WTC11 (cell line): ENCODE measurements around the gene NACC2. TPM values are rescaled to one million over a fixed set of nuclear protein-coding genes. Genes with fewer than 3 reads are reported as not detected.

Source experiments
- ATAC-seq: fragments of 200-7000 bp; cut with Tn5 transposase; 2 replicates; pipeline ENCODE4 v1.10.0; 2021; ENCODE audit warnings: mild to moderate bottlenecking, moderate library complexity
- CTCF ChIA-PET: fragments of 300-600 bp; sonication (Branson Sonifier 250); formaldehyde crosslinking; loops from one replicate; lab custom pipeline; 2021; ENCODE audit warnings: antibody characterized with exemption; lab: Charles Lee
- POLR2A ChIA-PET: fragments of 350-600 bp; sonication (Branson Sonifier 250); formaldehyde crosslinking; loops from one replicate; lab custom pipeline; 2021; ENCODE audit warnings: antibody characterized with exemption; lab: Charles Lee
- DNase-seq: peaks from one replicate; pipeline ENCODE4 v3.0.0; 2021; ENCODE audit warnings: low spot score
- H3K27ac Mint-ChIP-seq: 2 replicates; pipeline ENCODE4 v1.8.0; 2021; ENCODE audit warnings: mixed read lengths
- H3K27me3 Mint-ChIP-seq: 2 replicates; pipeline ENCODE4 v1.8.0; 2021; ENCODE audit warnings: low read depth, mild to moderate bottlenecking, moderate library complexity, mixed read lengths
- H3K36me3 Mint-ChIP-seq: 2 replicates; pipeline ENCODE4 v1.8.0; 2021; ENCODE audit warnings: mixed read lengths
- H3K4me1 Mint-ChIP-seq: 2 replicates; pipeline ENCODE4 v1.8.0; 2022; ENCODE audit warnings: mixed read lengths
- H3K4me3 Mint-ChIP-seq: 2 replicates; pipeline ENCODE4 v1.8.0; 2021; ENCODE audit warnings: mild to moderate bottlenecking, moderate library complexity, mixed read lengths
- H3K9me3 Mint-ChIP-seq: 2 replicates; pipeline ENCODE4 v1.8.0; 2021; ENCODE audit warnings: mixed read lengths
- ATF1 ChIP-seq: sonication (generic); formaldehyde crosslinking; IDR thresholded peaks from 2 replicates; pipeline ENCODE4 v1.8.1; 2023; ENCODE audit warnings: mild to moderate bottlenecking, moderate library complexity, missing genetic modification reagents
- CBFB ChIP-seq: sonication (generic); formaldehyde crosslinking; IDR thresholded peaks from 2 replicates; pipeline ENCODE4 v1.8.1; 2022; ENCODE audit warnings: mild to moderate bottlenecking, low read depth, missing genetic modification reagents
- CDX4 ChIP-seq: fragments of 250-450 bp; sonication (Bioruptor Pico); IDR thresholded peaks from 2 replicates; pipeline ENCODE4 v1.9.0; 2021; ENCODE audit warnings: moderate library complexity, mild to moderate bottlenecking, inconsistent platforms, borderline replicate concordance
- E2F4 ChIP-seq: sonication (generic); formaldehyde crosslinking; IDR thresholded peaks from 2 replicates; pipeline ENCODE4 v1.8.1; 2022; ENCODE audit warnings: low read depth, mild to moderate bottlenecking, moderate library complexity, missing genetic modification reagents, borderline replicate concordance
- E2F5 ChIP-seq: sonication (generic); formaldehyde crosslinking; IDR thresholded peaks from 2 replicates; pipeline ENCODE4 v1.8.1; 2022; ENCODE audit warnings: mild to moderate bottlenecking, moderate library complexity, missing genetic modification reagents
- EMX1 ChIP-seq: fragments of 250-450 bp; sonication (Bioruptor Pico); IDR thresholded peaks from 2 replicates; pipeline ENCODE4 v1.8.0; 2021; ENCODE audit warnings: mild to moderate bottlenecking
- ETV6 ChIP-seq: sonication (generic); formaldehyde crosslinking; IDR thresholded peaks from 2 replicates; pipeline ENCODE4 v1.8.1; 2022; ENCODE audit warnings: mild to moderate bottlenecking, missing genetic modification reagents
- FOXK1 ChIP-seq: sonication (generic); formaldehyde crosslinking; IDR thresholded peaks from 2 replicates; pipeline ENCODE4 v1.8.0; 2022; ENCODE audit warnings: mild to moderate bottlenecking, moderate library complexity, missing genetic modification reagents
- IRF2 ChIP-seq: sonication (generic); formaldehyde crosslinking; IDR thresholded peaks from 2 replicates; pipeline ENCODE4 v1.8.0; 2022; ENCODE audit warnings: low read depth, missing genetic modification reagents, borderline replicate concordance
- NFATC4 ChIP-seq: fragments of 250-450 bp; sonication (Bioruptor Pico); IDR thresholded peaks from 2 replicates; pipeline ENCODE4 v1.9.0; 2021; ENCODE audit warnings: mild to moderate bottlenecking
- NFE2L1 ChIP-seq: sonication (generic); formaldehyde crosslinking; IDR thresholded peaks from 2 replicates; pipeline ENCODE4 v1.8.1; 2023; ENCODE audit warnings: missing genetic modification reagents
- NR1H2 ChIP-seq: sonication (generic); formaldehyde crosslinking; IDR thresholded peaks from 2 replicates; pipeline ENCODE4 v1.9.0; 2021; ENCODE audit warnings: mild to moderate bottlenecking, moderate library complexity, missing genetic modification reagents
- PRDM15 ChIP-seq: sonication (generic); formaldehyde crosslinking; IDR thresholded peaks from 2 replicates; pipeline ENCODE4 v1.8.0; 2022; ENCODE audit warnings: missing genetic modification reagents
- USF1 ChIP-seq: sonication (generic); formaldehyde crosslinking; IDR thresholded peaks from 2 replicates; pipeline ENCODE4 v1.8.0; 2022; ENCODE audit warnings: mild to moderate bottlenecking, missing genetic modification reagents
- ZBTB43 ChIP-seq: sonication (generic); formaldehyde crosslinking; IDR thresholded peaks from 2 replicates; pipeline ENCODE4 v1.8.1; 2023; ENCODE audit warnings: mild to moderate bottlenecking, missing genetic modification reagents
- ZMAT4 ChIP-seq: fragments of 250-450 bp; sonication (Bioruptor Pico); IDR thresholded peaks from 2 replicates; pipeline ENCODE4 v1.9.0; 2021; ENCODE audit warnings: mild to moderate bottlenecking
- ZNF317 ChIP-seq: sonication (generic); formaldehyde crosslinking; IDR thresholded peaks from 2 replicates; pipeline ENCODE4 v1.8.1; 2023; ENCODE audit warnings: low read depth, mild to moderate bottlenecking, moderate library complexity, missing genetic modification reagents, borderline replicate concordance
- ZNF396 ChIP-seq: fragments of 250-450 bp; sonication (Bioruptor Pico); IDR thresholded peaks from 2 replicates; pipeline ENCODE4 v1.8.0; 2021; ENCODE audit warnings: mild to moderate bottlenecking, moderate library complexity, borderline replicate concordance
- ZNF425 ChIP-seq: fragments of 250-450 bp; sonication (Bioruptor Pico); conservative IDR thresholded peaks from 2 replicates; pipeline ENCODE4 v1.9.0; 2021; ENCODE audit warnings: mild to moderate bottlenecking
- total RNA-seq: library from RNA; stranded (reverse); gene quantifications from 3 replicates; pipeline ENCODE4 v1.2.3, GENCODE V29; 2021

The NACC2 gene
- total RNA-seq, 1 experiment from 2014 or later: 17.1 TPM

GRCh38 chr9:136082496-136083361 lies 12.4 kb downstream of the NACC2 start:
- TF ChIP-seq NR1H2 (CRISPR knock-in tag): no peak
- TF ChIP-seq ETV6 (CRISPR knock-in tag): no peak
- TF ChIP-seq NFE2L1: no peak
- TF ChIP-seq NFATC4 (CRISPR knock-in tag): no peak
- TF ChIP-seq ATF1 (CRISPR knock-in tag): no peak
- no peaks in the 10 kb centered on the region for H3K27me3 Mint-ChIP-seq
- DNase-seq (no peak), ATAC-seq (no peak)
- CTCF ChIA-PET: interaction anchor here (1.2 kb wide), 1 partner anchor 195 kb away, joined by 5 read pairs; no protein-coding TSS in a partner anchor
- POLR2A ChIA-PET: no interaction called here
- peak overlapping the region; percentile 89 for H3K27ac Mint-ChIP-seq
- no peak overlapping the region for H3K4me3 Mint-ChIP-seq
- no peaks in the 10 kb centered on the region for H3K36me3 Mint-ChIP-seq
- H3K4me1 Mint-ChIP-seq: peaks cover 8% of the 10 kb centered on the region
- H3K9me3 Mint-ChIP-seq: no peaks in the 10 kb centered on the region

- ATAC-seq (no peak), DNase-seq (no peak)
- Mint-ChIP-seq H3K27ac (no peak overlapping the region), H3K9me3 (no peaks in the 10 kb centered on the region), H3K36me3 (no peaks in the 10 kb centered on the region), H3K27me3 (no peaks in the 10 kb centered on the region), H3K4me3 (no peak overlapping the region), H3K4me1 (peaks cover 6% of the 10 kb centered on the region)
- CTCF ChIA-PET: interaction anchor here (0.6 to 1.2 kb wide), 4 partner anchors 66 to 481 kb away, joined by 3 to 6 read pairs (median 4); no protein-coding TSS in a partner anchor
- POLR2A ChIA-PET: no interaction called here
- TF ChIP-seq FOXK1 (no peak), ZNF425 (no peak), CDX4 (CRISPR knock-in tag) (no peak), IRF2 (CRISPR knock-in tag) (no peak), PRDM15 (CRISPR knock-in tag) (no peak), USF1 (CRISPR knock-in tag) (no peak), E2F4 (CRISPR knock-in tag) (no peak), ETV6 (CRISPR knock-in tag) (no peak), ZMAT4 (CRISPR knock-in tag) (no peak), ZNF396 (CRISPR knock-in tag) (no peak), ZNF317 (no peak), EMX1 (CRISPR knock-in tag) (no peak), ZBTB43 (CRISPR knock-in tag) (no peak), E2F5 (CRISPR knock-in tag) (no peak), CBFB (CRISPR knock-in tag) (no peak)
Measured at GRCh38 chr9:136081826-136082495, 13.1 kb downstream of the NACC2 start.
